Iris pigment epithelial cell (primary cell): ENCODE data around the gene VTCN1.
"Not testable (repeated sequence)": the region's sequence is repeated elsewhere in the genome, so short reads cannot be mapped to it uniquely, and the experiment has no call there.

Experiments
- DNase-seq: peaks from one replicate; pipeline ENCODE4 v3.0.0-alpha.2; 2011; ENCODE audit warnings: low read depth

The VTCN1 gene, protein sequence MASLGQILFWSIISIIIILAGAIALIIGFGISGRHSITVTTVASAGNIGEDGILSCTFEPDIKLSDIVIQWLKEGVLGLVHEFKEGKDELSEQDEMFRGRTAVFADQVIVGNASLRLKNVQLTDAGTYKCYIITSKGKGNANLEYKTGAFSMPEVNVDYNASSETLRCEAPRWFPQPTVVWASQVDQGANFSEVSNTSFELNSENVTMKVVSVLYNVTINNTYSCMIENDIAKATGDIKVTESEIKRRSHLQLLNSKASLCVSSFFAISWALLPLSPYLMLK

GRCh38 chr1:117210831-117211261 is at the start of gene VTCN1:
VTCN1 (minus strand) TSS chr1:117210927; CDS start chr1:117210855, 72 bp downstream.
- DNase-seq: no peak

- no peak for DNase-seq
Measured at GRCh38 chr1:117258791-117259190, 48.1 kb upstream of the VTCN1 start.

GRCh38 chr1:117258075-117258474 is 47.3 kb upstream of the VTCN1 start:
- not testable (repeated sequence) for DNase-seq

GRCh38 chr1:117257291-117257690 is 46.6 kb upstream of the VTCN1 start:
- no peak for DNase-seq

DNA sequence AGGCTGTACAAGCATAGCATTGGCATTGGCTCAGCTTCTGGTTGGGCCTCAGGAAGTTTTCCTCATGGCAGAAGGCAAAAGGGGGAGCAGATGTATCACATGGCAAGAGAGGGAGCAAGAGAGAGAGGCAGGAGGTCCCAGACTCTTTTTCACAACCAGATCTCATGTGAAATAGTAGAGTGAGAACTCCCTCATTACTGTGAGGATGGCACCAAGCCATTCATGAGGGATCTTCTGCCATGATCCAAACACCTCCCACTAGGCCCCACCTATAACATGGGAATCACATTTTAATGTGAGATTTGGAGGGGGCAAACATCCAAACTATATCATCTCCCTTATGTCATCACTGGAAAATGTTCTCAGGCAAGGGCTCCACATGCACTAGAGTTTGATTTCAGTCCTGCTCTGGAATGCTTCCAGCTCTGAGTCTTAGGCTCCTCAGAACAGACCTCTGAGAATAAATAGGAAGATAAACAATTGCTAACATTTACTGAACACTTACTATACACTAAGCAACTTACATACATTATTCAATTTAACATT is 39.4 kb upstream of the VTCN1 start:
- DNase-seq: peak; percentile 7

GRCh38 chr1:117244971-117245370 is 34.2 kb upstream of the VTCN1 start:
- no peak for DNase-seq

GRCh38 chr1:117244306-117244705 is 33.6 kb upstream of the VTCN1 start:
- no peak for DNase-seq

DNA sequence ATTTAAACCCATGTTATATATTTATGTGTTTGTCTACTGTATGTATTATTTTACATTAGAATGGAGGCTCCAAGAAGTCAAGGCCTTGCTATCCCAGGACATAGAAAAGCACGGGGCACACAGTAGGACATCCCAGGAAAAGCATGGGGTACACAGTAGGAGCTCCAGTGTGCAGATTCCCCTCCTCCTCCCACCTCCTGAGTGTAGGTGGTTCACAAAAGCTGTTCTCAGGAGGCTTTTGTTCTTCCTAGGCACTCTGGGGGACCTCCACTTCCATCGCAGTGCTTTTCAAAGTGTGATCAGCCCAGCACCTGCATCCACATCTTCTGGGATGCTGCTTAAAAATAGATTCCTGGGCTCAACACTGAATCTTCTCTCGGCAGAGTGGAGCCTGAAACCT is 30.8 kb upstream of the VTCN1 start:
- no peak for DNase-seq

DNA sequence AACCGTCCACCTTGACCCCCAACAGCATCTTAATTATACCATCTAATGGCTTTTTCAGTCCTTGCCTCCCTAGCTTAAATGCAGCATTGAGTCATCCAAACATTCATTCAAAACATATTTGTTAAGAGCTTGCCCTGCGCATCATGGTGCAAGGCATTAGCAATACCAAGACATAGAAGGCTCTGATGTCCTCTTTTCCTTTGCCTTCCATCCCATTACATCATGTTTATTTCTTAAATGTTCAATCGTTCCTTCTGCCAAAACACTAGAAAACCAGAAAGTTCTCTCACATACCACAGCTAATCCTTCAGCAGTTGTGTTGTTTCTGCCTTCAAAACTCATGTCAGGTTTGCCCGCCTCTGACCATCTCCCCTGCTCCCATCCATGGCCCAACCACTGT is 29.8 kb upstream of the VTCN1 start:
- DNase-seq: no peak

GRCh38 chr1:117239467-117239866 is 28.7 kb upstream of the VTCN1 start:
- DNase-seq: no peak

DNA sequence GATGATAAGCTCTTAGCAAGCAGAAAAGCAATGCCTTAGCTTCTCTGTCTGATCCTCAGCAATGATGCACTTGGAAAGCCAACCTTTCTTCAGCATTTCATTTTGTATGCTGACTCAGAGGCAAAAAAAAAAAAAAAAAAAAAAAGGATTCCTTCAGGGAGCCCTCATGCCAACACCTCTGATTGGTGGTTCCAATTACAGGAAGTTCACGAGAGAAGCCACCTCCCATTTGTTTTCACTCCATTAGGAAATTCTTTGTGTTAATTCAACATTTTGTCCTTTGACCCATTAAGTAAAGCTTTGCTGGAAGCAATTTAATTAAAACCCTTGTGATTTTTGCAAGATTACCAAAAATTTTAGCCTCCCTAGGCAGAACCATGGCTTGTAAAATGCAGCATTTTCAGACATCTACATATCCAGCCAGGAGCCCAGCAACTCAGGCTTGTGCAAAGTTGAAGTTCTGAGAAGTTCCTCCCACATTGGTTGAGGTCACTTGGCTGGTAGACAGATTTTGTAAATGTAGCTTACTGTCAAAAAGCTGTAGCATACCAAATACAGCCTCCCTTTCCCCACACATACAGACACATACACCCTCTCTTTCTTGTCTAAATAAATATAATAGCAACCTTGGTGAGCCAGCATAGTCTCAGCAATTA is 27.1 kb upstream of the VTCN1 start:
- peak; percentile 6 for DNase-seq

GRCh38 chr1:117235863-117236465 is 25.2 kb upstream of the VTCN1 start:
- no peak for DNase-seq

GRCh38 chr1:117232531-117232930 is 21.8 kb upstream of the VTCN1 start:
- DNase-seq: no peak

GRCh38 chr1:117231748-117232373 is 21.1 kb upstream of the VTCN1 start:
- no peak for DNase-seq

DNA sequence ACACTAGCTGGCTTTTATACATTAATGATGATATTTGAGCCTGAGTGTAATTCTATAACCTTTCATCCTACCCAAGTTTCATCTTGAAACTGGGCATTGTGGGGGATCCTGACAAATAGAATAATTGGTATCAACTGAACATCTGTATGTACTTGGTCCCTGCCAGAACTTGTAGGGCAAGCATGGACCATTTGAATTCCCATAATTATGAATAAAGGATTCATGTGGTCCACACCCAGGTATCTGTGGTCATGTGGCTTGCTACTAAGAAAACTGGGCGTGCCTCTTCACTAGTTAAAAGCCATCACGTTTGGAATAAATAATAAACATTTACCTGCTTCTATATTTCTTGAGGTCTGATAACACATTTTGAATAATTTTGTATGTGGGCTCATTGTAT is 20.6 kb upstream of the VTCN1 start:
- no peak for DNase-seq

- DNase-seq: no peak
Measured at GRCh38 chr1:117229217-117229616, 18.5 kb upstream of the VTCN1 start.

DNA sequence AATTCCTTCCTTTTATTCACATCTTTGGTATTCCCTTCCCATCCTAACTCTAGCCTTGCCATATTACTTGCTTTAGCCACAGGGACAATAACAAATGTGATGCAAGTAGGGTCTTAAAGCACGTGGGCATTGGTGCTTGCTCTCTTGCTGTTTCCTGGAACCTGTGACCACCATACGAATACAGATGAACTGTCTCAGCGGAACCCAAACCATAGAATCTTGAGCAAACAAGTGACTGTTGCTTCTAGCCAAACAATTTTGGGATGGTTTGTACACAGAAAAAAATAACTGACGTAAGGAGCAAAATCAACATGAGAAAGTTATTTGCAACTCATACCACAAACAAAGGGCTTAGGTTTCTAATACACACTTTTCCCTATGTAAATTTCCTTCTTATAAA is 15.2 kb upstream of the VTCN1 start:
- no peak for DNase-seq

GRCh38 chr1:117216718-117217117 is 6.0 kb upstream of the VTCN1 start:
- DNase-seq: no peak

GRCh38 chr1:117215733-117216462 is 5.2 kb upstream of the VTCN1 start:
- DNase-seq: no peak

DNA sequence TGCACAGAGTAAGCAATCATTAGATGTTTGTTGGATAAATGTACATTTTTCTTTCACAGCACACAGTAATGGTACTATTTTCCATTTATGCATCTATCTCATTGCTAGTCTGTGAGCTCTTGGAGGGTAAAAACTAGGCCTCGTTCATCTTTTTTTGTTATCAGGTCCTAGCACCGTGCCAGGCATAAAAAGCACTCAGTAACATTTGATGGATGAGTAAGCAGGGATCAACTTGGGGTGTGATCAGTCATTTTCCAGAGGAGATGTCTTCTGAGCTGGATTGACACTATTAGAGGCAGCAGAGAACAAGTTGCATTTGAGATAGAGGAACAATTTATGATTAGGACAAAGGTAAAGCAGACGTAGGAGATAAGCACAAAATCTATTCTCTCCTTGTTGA is 4.3 kb upstream of the VTCN1 start:
- no peak for DNase-seq

- no peak for DNase-seq
Measured at GRCh38 chr1:117213046-117213445, 2.3 kb upstream of the VTCN1 start.

- no peak for DNase-seq
Measured at GRCh38 chr1:117210386-117210785, 341 bp downstream of the VTCN1 start.
